H1 (cell line): Measurements from ENCODE around the gene COQ8A. TPM values are rescaled to one million over a fixed set of nuclear protein-coding genes. Genes with fewer than 3 reads are reported as not detected.
"Not testable (repeated sequence)": the region's sequence is repeated elsewhere in the genome, so short reads cannot be mapped to it uniquely, and the experiment has no call there.

Source experiments
- CTCF ChIA-PET: fragments of 300-600 bp; sonication (Branson Sonifier 250); formaldehyde crosslinking; loops from one replicate; lab custom pipeline; 2021; ENCODE audit not compliant: partially characterized antibody; lab: Charles Lee
- POLR2A ChIA-PET: fragments of 300-600 bp; sonication (Branson Sonifier 250); formaldehyde crosslinking; loops from one replicate; lab custom pipeline; 2021; ENCODE audit warnings: inconsistent platforms; ENCODE audit not compliant: partially characterized antibody; lab: Charles Lee
- DNase-seq, 2 experiments: peaks; one replicate each; pipeline versions ENCODE4 v3.0.0 to v3.0.0-alpha.2; 2010 to 2022; ENCODE audit warnings: low spot score in 2 of 2, low read depth in 1 of 2, mixed read lengths in 1 of 2
- FAIRE-seq: peaks from 2 replicates; lab custom pipeline; 2011; peaks lifted over from hg19 to GRCh38; lab: Jason Lieb, UNC
- H2AFZ ChIP-seq: 2 replicates; pipeline ENCODE4 v1.8.1; 2012; ENCODE audit warnings: low read length, inconsistent platforms
- H2AK5ac ChIP-seq: 2 replicates; pipeline ENCODE4 v1.6.1; 2013; ENCODE audit warnings: low read depth, low read length
- H2BK120ac ChIP-seq: replicated peaks from 2 replicates; pipeline ENCODE3; 2013; ENCODE audit warnings: low read depth, low read length, inconsistent platforms
- H2BK12ac ChIP-seq: 2 replicates; pipeline ENCODE4 v1.6.1; 2013; ENCODE audit warnings: low read depth, low read length
- H2BK15ac ChIP-seq: 2 replicates; pipeline ENCODE4 v1.6.1; 2013; ENCODE audit warnings: low read length
- H2BK20ac ChIP-seq: 2 replicates; pipeline ENCODE4 v1.6.1; 2013; ENCODE audit warnings: low read length
- H2BK5ac ChIP-seq: 2 replicates; pipeline ENCODE4 v1.6.1; 2013; ENCODE audit warnings: low read depth, low read length
- H3K14ac ChIP-seq: 2 replicates; pipeline ENCODE4 v1.6.1; 2013; ENCODE audit warnings: inconsistent platforms; ENCODE audit not compliant: insufficient read length
- H3K18ac ChIP-seq: 2 replicates; pipeline ENCODE4 v1.6.1; 2013; ENCODE audit warnings: low read length; ENCODE audit errors: extremely low read depth
- H3K23ac ChIP-seq: 2 replicates; pipeline ENCODE4 v1.6.1; 2013; ENCODE audit warnings: inconsistent platforms; ENCODE audit not compliant: insufficient read length
- H3K23me2 ChIP-seq: 2 replicates; pipeline ENCODE4 v1.6.1; 2013; ENCODE audit warnings: low read depth, low read length
- H3K27ac ChIP-seq: 2 replicates; pipeline ENCODE4 v1.6.1; 2011; ENCODE audit warnings: low read depth, low read length, inconsistent platforms
- H3K27me3 ChIP-seq, 4 experiments: replicated peaks in 1 of 4; 1 replicate in 1 of 4; 2 replicates in 3 of 4; pipeline versions ENCODE4 v1.6.1 to v1.8.1; 2011 to 2013; ENCODE audit warnings: low read length in 3 of 4, mild to moderate bottlenecking in 3 of 4, inconsistent platforms in 2 of 4, mixed read lengths in 2 of 4, moderate library complexity in 1 of 4; ENCODE audit not compliant: control insufficient read depth in 3 of 4, insufficient read depth in 3 of 4; ENCODE audit errors: extremely low read depth in 1 of 4
- H3K36me3 ChIP-seq, 4 experiments: 2 replicates each; pipeline versions ENCODE4 v1.6.1 to v1.8.1; 2011 to 2013; ENCODE audit warnings: mild to moderate bottlenecking in 4 of 4, low read length in 3 of 4, moderate library complexity in 2 of 4, control low read depth in 1 of 4, inconsistent platforms in 1 of 4; ENCODE audit not compliant: insufficient read depth in 4 of 4, control insufficient read depth in 2 of 4
- H3K4ac ChIP-seq: replicated peaks from 2 replicates; pipeline ENCODE3; 2013; ENCODE audit warnings: low read length, low read depth, mixed read lengths, inconsistent platforms; ENCODE audit not compliant: insufficient read length
- H3K4me1 ChIP-seq, 4 experiments: replicated peaks in 1 of 4; 1 replicate in 1 of 4; 2 replicates in 3 of 4; pipeline versions ENCODE4 v1.6.1 to v1.8.1; 2011 to 2013; ENCODE audit warnings: low read length in 3 of 4, inconsistent platforms in 2 of 4, mixed read lengths in 1 of 4; ENCODE audit not compliant: insufficient read depth in 4 of 4, control insufficient read depth in 3 of 4
- H3K4me2 ChIP-seq, 2 experiments: 2 replicates each; pipeline versions ENCODE4 v1.6.1 to v1.8.1; 2011 to 2013; ENCODE audit warnings: low read depth in 2 of 2, low read length in 2 of 2, control low read depth in 1 of 2, inconsistent platforms in 1 of 2, mild to moderate bottlenecking in 1 of 2; ENCODE audit not compliant: insufficient read depth in 1 of 2
- H3K4me3 ChIP-seq, 4 experiments: fragments of 200-600, 300-600 bp in 1 of 4; sonication (generic), shearing (Covaris generic), sonication (Bioruptor Twin) in 1 of 4; 2 replicates each; pipeline versions ENCODE4 v1.5.1 to v1.8.1; 2011 to 2016; ENCODE audit warnings: low read length in 4 of 4, low read depth in 3 of 4, control low read depth in 2 of 4, inconsistent platforms in 2 of 4, mild to moderate bottlenecking in 2 of 4, mixed read lengths in 1 of 4, moderate library complexity in 1 of 4; ENCODE audit not compliant: insufficient read depth in 2 of 4; ENCODE audit errors: extremely low read depth in 1 of 4
- H3K56ac ChIP-seq: replicated peaks from 2 replicates; pipeline ENCODE3; 2013; ENCODE audit warnings: low read depth, mild to moderate bottlenecking, mixed read lengths, low read length, inconsistent platforms; ENCODE audit not compliant: insufficient read length
- H3K79me1 ChIP-seq: 2 replicates; pipeline ENCODE4 v1.6.1; 2013; ENCODE audit warnings: low read depth, low read length, control low read depth
- H3K79me2 ChIP-seq, 2 experiments: 2 replicates each; pipeline versions ENCODE4 v1.6.1 to v1.8.1; 2012 to 2013; ENCODE audit warnings: low read length in 2 of 2, mild to moderate bottlenecking in 2 of 2, inconsistent platforms in 1 of 2; ENCODE audit not compliant: insufficient read depth in 2 of 2, control insufficient read depth in 1 of 2
- H3K9ac ChIP-seq, 4 experiments: replicated peaks in 1 of 4; 1 replicate in 1 of 4; 2 replicates in 3 of 4; pipeline versions ENCODE4 v1.6.1 to v1.8.1; 2011 to 2013; ENCODE audit warnings: low read depth in 3 of 4, low read length in 3 of 4, control low read depth in 2 of 4, mild to moderate bottlenecking in 2 of 4, moderate library complexity in 2 of 4, inconsistent platforms in 1 of 4; ENCODE audit errors: extremely low read depth in 1 of 4
- H3K9me3 ChIP-seq, 2 experiments: 2 replicates each; pipeline versions ENCODE4 v1.6.1 to v1.8.1; 2012 to 2013; ENCODE audit warnings: mild to moderate bottlenecking in 2 of 2, moderate library complexity in 2 of 2, control low read depth in 1 of 2, inconsistent platforms in 1 of 2, low read depth in 1 of 2, low read length in 1 of 2, mixed read lengths in 1 of 2; ENCODE audit not compliant: insufficient read depth in 2 of 2
- H4K20me1 ChIP-seq, 2 experiments: replicated peaks in 1 of 2; 2 replicates each; pipeline versions ENCODE3 to v1.8.1; 2011 to 2013; ENCODE audit warnings: inconsistent platforms in 2 of 2, low read length in 2 of 2, mild to moderate bottlenecking in 1 of 2; ENCODE audit not compliant: insufficient read depth in 2 of 2, control insufficient read depth in 1 of 2
- H4K5ac ChIP-seq: 2 replicates; pipeline ENCODE4 v1.6.1; 2013; ENCODE audit warnings: low read length, low read depth, mixed read lengths, inconsistent platforms; ENCODE audit not compliant: insufficient read length
- H4K8ac ChIP-seq: 2 replicates; pipeline ENCODE4 v1.8.0; 2013; ENCODE audit warnings: mild to moderate bottlenecking, moderate library complexity, low read length, inconsistent platforms; ENCODE audit not compliant: insufficient read depth; ENCODE audit errors: extremely low read depth
- H4K91ac ChIP-seq: replicated peaks from 2 replicates; pipeline ENCODE3; 2013; ENCODE audit warnings: low read length, mixed read lengths, inconsistent platforms; ENCODE audit not compliant: insufficient read length
- CBX8 ChIP-seq: fragments of 300-800, 300-1000 bp; sonication (generic); IDR thresholded peaks from 2 replicates; pipeline ENCODE4 v1.7.1; 2016; ENCODE audit warnings: low read depth, low read length, borderline replicate concordance
- EGR1 ChIP-seq: IDR thresholded peaks from 2 replicates; pipeline ENCODE4 v1.6.1; 2011; ENCODE audit warnings: low read depth, low read length, borderline replicate concordance
- KDM1A ChIP-seq: fragments of 200-600, 300-600 bp; sonication (generic); IDR thresholded peaks from 2 replicates; pipeline ENCODE4 v1.7.1; 2016; ENCODE audit warnings: mild to moderate bottlenecking, low read length, borderline replicate concordance
- SP4 ChIP-seq: IDR thresholded peaks from 2 replicates; pipeline ENCODE4 v1.6.1; 2012; ENCODE audit warnings: low read length, inconsistent platforms
- TAF1 ChIP-seq: IDR thresholded peaks from 2 replicates; pipeline ENCODE4 v1.6.1; 2011; ENCODE audit warnings: mild to moderate bottlenecking, low read depth, low read length
- TBP ChIP-seq: IDR thresholded peaks from 2 replicates; pipeline ENCODE4 v1.6.1; 2011; ENCODE audit warnings: low read depth, low read length, improper control_type of control experiment
- WGBS, 2 experiments: shearing (Covaris generic) in 1 of 2; methylation state at CpG; one replicate each; pipeline versions ENCODE4 v1.1.6 to v1.1.7; 2013 to 2015; ENCODE audit warnings: low lambda C conversion rate in 2 of 2, mixed read lengths in 2 of 2, inconsistent platforms in 1 of 2, low coverage in 1 of 2, missing lambda C conversion rate in 1 of 2; ENCODE audit not compliant: insufficient replicate concordance in 2 of 2, insufficient coverage in 1 of 2, insufficient read length in 1 of 2; ENCODE audit errors: extremely low coverage in 1 of 2, missing lambda C conversion rate in 1 of 2; 5-methylcytosine and 5-hydroxymethylcytosine counted together
- polyA plus RNA-seq, 7 experiments: library from polyadenylated mRNA; depleted of rRNA in 3 of 7; stranded (reverse) in 5 of 7; unstranded in 2 of 7; fragments of >200 nt in 5 of 7; fragments of 200-250 nt in 2 of 7; gene quantifications; 1 replicate in 5 of 7; 2 replicates in 1 of 7; 4 replicates in 1 of 7; pipeline versions ENCODE4 v1.2.1 to v1.2.3, GENCODE V29; 2011 to 2013; ENCODE audit warnings: missing spikeins in 2 of 7, mixed read lengths in 2 of 7
- total RNA-seq: library from RNA; stranded (reverse); fragmentation: NEBNext Ultra II Directional; extraction: Animal tissue kit (Norgen Biotek cat#: 25700); gene quantifications from 2 replicates; pipeline ENCODE4 v1.2.1, GENCODE V29; 2021

Gene COQ8A
- total and polyA plus RNA-seq, 2 of the 8 experiments (the other 6 are each of a cell fraction or from before 2014, with no cell fraction given): 28.5 to 38.9 TPM

DNA sequence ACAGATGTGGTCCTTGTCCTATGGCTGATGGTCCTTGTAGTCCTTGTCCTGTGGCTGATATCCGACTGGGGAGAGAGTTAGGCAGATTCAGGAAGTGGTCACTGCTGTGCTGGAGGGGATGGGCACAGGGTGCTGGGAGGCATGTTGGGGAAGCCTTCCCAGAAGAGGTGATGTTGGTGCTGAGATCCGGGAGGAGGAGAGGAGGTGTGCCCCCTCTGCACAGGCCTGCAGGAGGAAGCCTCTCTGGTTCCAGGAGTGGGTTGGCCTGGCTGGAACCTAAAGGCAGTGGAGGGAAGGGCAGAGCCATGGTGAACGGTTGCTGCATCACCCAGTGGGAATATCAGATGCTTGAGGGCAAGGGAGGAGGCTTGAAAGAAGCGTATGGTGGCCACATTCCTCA lies 14.7 kb downstream of the COQ8A start (continued):
- TF ChIP-seq TBP: no peak
- TF ChIP-seq SP4: no peak
- TF ChIP-seq TAF1: no peak
- TF ChIP-seq KDM1A: no peak
- TF ChIP-seq EGR1: no peak
- no peak for TF ChIP-seq CBX8

- peaks cover 8 to 37% of the 10 kb centered on the region in 2 experiments for H3K79me2 ChIP-seq
- H2BK120ac ChIP-seq, DNase-seq, H2AK5ac ChIP-seq, H4K91ac ChIP-seq, H3K14ac ChIP-seq, H3K36me3 ChIP-seq, H3K9ac ChIP-seq, H3K27ac ChIP-seq, H3K4ac ChIP-seq, H3K9me3 ChIP-seq, H4K5ac ChIP-seq, H3K27me3 ChIP-seq, H2BK5ac ChIP-seq, H4K20me1 ChIP-seq, FAIRE-seq, H3K56ac ChIP-seq, POLR2A ChIA-PET, H2AFZ ChIP-seq, H3K18ac ChIP-seq, H2BK12ac ChIP-seq, H3K4me3 ChIP-seq, H3K23ac ChIP-seq, CTCF ChIA-PET, H3K4me2 ChIP-seq, H2BK20ac ChIP-seq, H4K8ac ChIP-seq, H2BK15ac ChIP-seq, H3K23me2 ChIP-seq, H3K4me1 ChIP-seq: not testable (repeated sequence)
- 96% methylated on average over 2 of the region's 2 CpGs; no CpG with 5 or more reads in 1 of the 2 experiments for WGBS, 2 experiments
- peaks cover 11% of the 10 kb centered on the region for H3K79me1 ChIP-seq
Observed at GRCh38 chr1:226955857-226956256, 15.8 kb downstream of the COQ8A start.
